ENCODE measurements around the gene CPA2. TPM values are rescaled to one million over a fixed set of nuclear protein-coding genes. Genes with fewer than 3 reads are reported as not detected.
"Not testable (repeated sequence)": the region's sequence is repeated elsewhere in the genome, so short reads cannot be mapped to it uniquely, and the experiment has no call there.

Gene CPA2
- total RNA-seq, 2 donors from 2014 or later = 0.56 TPM; not detected in 1

- H3K4me1 Mint-ChIP-seq; H3K36me3 Mint-ChIP-seq (ENCODE audit: low read depth); ATAC-seq (replicated peaks); H3K4me3 Mint-ChIP-seq; H3K9me3 Mint-ChIP-seq; H3K27ac Mint-ChIP-seq: not testable (repeated sequence)
- peaks cover 20% of the 10 kb centered on the region for H3K27me3 Mint-ChIP-seq
Observed at GRCh38 chr7:130236361-130236760, 30.3 kb upstream of the CPA2 start.

GRCh38 chr7:130240240-130240639, 26.4 kb upstream of the CPA2 start:
- no peak for ATAC-seq (replicated peaks)
- Mint-ChIP-seq H3K9me3 (no peaks in the 10 kb centered on the region), H3K4me3 (no peak overlapping the region), H3K27me3 (peaks cover 18% of the 10 kb centered on the region), H3K4me1 (peaks cover 12% of the 10 kb centered on the region), H3K27ac (no peak overlapping the region), H3K36me3 (ENCODE audit: low read depth) (no peaks in the 10 kb centered on the region)

GRCh38 chr7:130242198-130243014, 24.3 kb upstream of the CPA2 start:
- Mint-ChIP-seq H3K36me3 (ENCODE audit: low read depth) (no peaks in the 10 kb centered on the region), H3K9me3 (no peaks in the 10 kb centered on the region), H3K27ac (peak overlapping the region; percentile 79), H3K27me3 (peaks cover 5% of the 10 kb centered on the region), H3K4me3 (peak overlapping the region; percentile 30), H3K4me1 (peaks cover 12% of the 10 kb centered on the region)
- peak; percentile 95 for ATAC-seq (replicated peaks)

GRCh38 chr7:130243486-130243885, 23.2 kb upstream of the CPA2 start:
- not testable (repeated sequence) for H3K4me3 Mint-ChIP-seq; ATAC-seq (replicated peaks); H3K9me3 Mint-ChIP-seq; H3K36me3 Mint-ChIP-seq (ENCODE audit: low read depth); H3K27me3 Mint-ChIP-seq
- peak overlapping the region; percentile 13 for H3K27ac Mint-ChIP-seq
- H3K4me1 Mint-ChIP-seq = peaks cover 12% of the 10 kb centered on the region

- not testable (repeated sequence) for H3K27ac Mint-ChIP-seq; H3K9me3 Mint-ChIP-seq; ATAC-seq (replicated peaks); H3K4me3 Mint-ChIP-seq; H3K27me3 Mint-ChIP-seq; H3K36me3 Mint-ChIP-seq (ENCODE audit: low read depth)
- H3K4me1 Mint-ChIP-seq = peaks cover 12% of the 10 kb centered on the region
Observed at GRCh38 chr7:130246491-130246890, 20.2 kb upstream of the CPA2 start.

- H3K4me3 Mint-ChIP-seq; H3K27ac Mint-ChIP-seq; ATAC-seq (replicated peaks); H3K9me3 Mint-ChIP-seq; H3K36me3 Mint-ChIP-seq (ENCODE audit: low read depth); H3K4me1 Mint-ChIP-seq: not testable (repeated sequence)
- peaks cover 12% of the 10 kb centered on the region for H3K27me3 Mint-ChIP-seq
Observed at GRCh38 chr7:130248842-130249241, 17.8 kb upstream of the CPA2 start.

- not testable (repeated sequence) for H3K27me3 Mint-ChIP-seq; H3K4me3 Mint-ChIP-seq; H3K36me3 Mint-ChIP-seq (ENCODE audit: low read depth); H3K4me1 Mint-ChIP-seq; H3K9me3 Mint-ChIP-seq; ATAC-seq (replicated peaks); H3K27ac Mint-ChIP-seq
Observed at GRCh38 chr7:130249626-130250025, 17.0 kb upstream of the CPA2 start.

GRCh38 chr7:130254555-130254954, 12.1 kb upstream of the CPA2 start:
- no peak overlapping the region for H3K4me3 Mint-ChIP-seq
- H3K4me1 Mint-ChIP-seq = no peaks in the 10 kb centered on the region
- ATAC-seq (replicated peaks) = no peak
- no peaks in the 10 kb centered on the region for H3K36me3 Mint-ChIP-seq (ENCODE audit: low read depth)
- H3K27ac Mint-ChIP-seq = no peak overlapping the region
- peaks cover 3% of the 10 kb centered on the region for H3K9me3 Mint-ChIP-seq
- H3K27me3 Mint-ChIP-seq = peaks cover 6% of the 10 kb centered on the region

- Mint-ChIP-seq H3K4me3 (no peak overlapping the region), H3K9me3 (no peaks in the 10 kb centered on the region), H3K4me1 (no peaks in the 10 kb centered on the region), H3K27me3 (peaks cover 6% of the 10 kb centered on the region), H3K36me3 (ENCODE audit: low read depth) (no peaks in the 10 kb centered on the region), H3K27ac (no peak overlapping the region)
- ATAC-seq (replicated peaks) = no peak
Observed at GRCh38 chr7:130256704-130257103, 10.0 kb upstream of the CPA2 start.

- Mint-ChIP-seq H3K4me1 (no peaks in the 10 kb centered on the region), H3K27ac (no peak overlapping the region), H3K36me3 (ENCODE audit: low read depth) (no peaks in the 10 kb centered on the region), H3K9me3 (no peaks in the 10 kb centered on the region), H3K27me3 (peaks cover 5% of the 10 kb centered on the region), H3K4me3 (no peak overlapping the region)
- no peak for ATAC-seq (replicated peaks)
Observed at GRCh38 chr7:130258494-130259078, 8.1 kb upstream of the CPA2 start.

- peaks cover 5% of the 10 kb centered on the region for H3K27me3 Mint-ChIP-seq
- no peaks in the 10 kb centered on the region for H3K9me3 Mint-ChIP-seq
- H3K27ac Mint-ChIP-seq = no peak overlapping the region
- H3K36me3 Mint-ChIP-seq (ENCODE audit: low read depth) = no peaks in the 10 kb centered on the region
- ATAC-seq (replicated peaks) = no peak
- no peaks in the 10 kb centered on the region for H3K4me1 Mint-ChIP-seq
- H3K4me3 Mint-ChIP-seq = no peak overlapping the region
Observed at GRCh38 chr7:130262448-130262847, 4.2 kb upstream of the CPA2 start.

- Mint-ChIP-seq H3K27me3 (peaks cover 5% of the 10 kb centered on the region), H3K27ac (peak overlapping the region; percentile 10), H3K9me3 (no peaks in the 10 kb centered on the region), H3K4me3 (no peak overlapping the region), H3K36me3 (ENCODE audit: low read depth) (no peaks in the 10 kb centered on the region), H3K4me1 (no peaks in the 10 kb centered on the region)
- ATAC-seq (replicated peaks) = no peak
Observed at GRCh38 chr7:130263130-130263529, 3.5 kb upstream of the CPA2 start.

GRCh38 chr7:130266961-130267321, 278 bp downstream of the CPA2 start:
- ATAC-seq (replicated peaks) = no peak
- no peaks in the 10 kb centered on the region for H3K36me3 Mint-ChIP-seq (ENCODE audit: low read depth)
- no peak overlapping the region for H3K4me3 Mint-ChIP-seq
- H3K9me3 Mint-ChIP-seq = no peaks in the 10 kb centered on the region
- H3K27ac Mint-ChIP-seq = no peak overlapping the region
- no peaks in the 10 kb centered on the region for H3K4me1 Mint-ChIP-seq
- H3K27me3 Mint-ChIP-seq = peaks cover 13% of the 10 kb centered on the region

GRCh38 chr7:130268463-130269317, 2.0 kb downstream of the CPA2 start:
- Mint-ChIP-seq H3K4me3 (no peak overlapping the region), H3K27ac (no peak overlapping the region), H3K9me3 (no peaks in the 10 kb centered on the region), H3K4me1 (no peaks in the 10 kb centered on the region), H3K36me3 (ENCODE audit: low read depth) (no peaks in the 10 kb centered on the region), H3K27me3 (peaks cover 8% of the 10 kb centered on the region)
- no peak for ATAC-seq (replicated peaks)

GRCh38 chr7:130269318-130269694, 2.6 kb downstream of the CPA2 start:
- ATAC-seq (replicated peaks) = no peak
- H3K27ac Mint-ChIP-seq = no peak overlapping the region
- no peaks in the 10 kb centered on the region for H3K36me3 Mint-ChIP-seq (ENCODE audit: low read depth)

More at GRCh38 chr7:130269318-130269694, 2.6 kb downstream of the CPA2 start:
- H3K9me3 Mint-ChIP-seq = no peaks in the 10 kb centered on the region
- H3K27me3 Mint-ChIP-seq = peaks cover 8% of the 10 kb centered on the region
- H3K4me3 Mint-ChIP-seq = no peak overlapping the region
- H3K4me1 Mint-ChIP-seq = no peaks in the 10 kb centered on the region

Measured in activated T-helper 17 cell treated with anti-CD3 and anti-CD28 coated beads, Interleukin-2, amount 50 U/mL, for 72 hours (primary cell).